Stimulated activated CD4-positive, alpha-beta T cell treated with anti-CD3 and anti-CD28 coated beads, Interleukin-2, amount 100 ng/mL, for 48 hours (primary cell): ENCODE measurements around the gene EMILIN2.

Experiments
- DNase-seq, 2 donors: peaks; one replicate each; pipeline ENCODE4 v3.0.0-alpha.2; 2020

EMILIN2 gene

DNA sequence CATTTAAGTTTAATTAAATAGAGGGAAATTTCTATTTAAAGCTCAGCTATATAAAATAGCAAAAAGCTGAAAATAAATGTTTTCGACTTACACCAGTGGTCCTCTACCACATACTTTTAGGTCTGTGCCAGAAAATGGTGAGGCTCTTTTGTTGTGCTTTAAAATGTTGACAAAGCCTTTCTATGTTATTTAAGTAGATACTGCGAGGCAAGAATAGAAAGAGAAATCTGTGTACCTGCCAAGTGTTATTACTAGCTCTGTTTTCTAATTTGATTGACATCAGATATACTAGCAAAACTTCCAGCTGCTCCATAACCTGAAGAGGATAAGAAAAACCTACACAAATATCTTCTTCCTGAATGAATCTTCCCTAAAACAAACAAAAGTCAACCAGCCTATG, 112.5 kb downstream of the EMILIN2 start:
- DNase-seq, result no peak

DNA sequence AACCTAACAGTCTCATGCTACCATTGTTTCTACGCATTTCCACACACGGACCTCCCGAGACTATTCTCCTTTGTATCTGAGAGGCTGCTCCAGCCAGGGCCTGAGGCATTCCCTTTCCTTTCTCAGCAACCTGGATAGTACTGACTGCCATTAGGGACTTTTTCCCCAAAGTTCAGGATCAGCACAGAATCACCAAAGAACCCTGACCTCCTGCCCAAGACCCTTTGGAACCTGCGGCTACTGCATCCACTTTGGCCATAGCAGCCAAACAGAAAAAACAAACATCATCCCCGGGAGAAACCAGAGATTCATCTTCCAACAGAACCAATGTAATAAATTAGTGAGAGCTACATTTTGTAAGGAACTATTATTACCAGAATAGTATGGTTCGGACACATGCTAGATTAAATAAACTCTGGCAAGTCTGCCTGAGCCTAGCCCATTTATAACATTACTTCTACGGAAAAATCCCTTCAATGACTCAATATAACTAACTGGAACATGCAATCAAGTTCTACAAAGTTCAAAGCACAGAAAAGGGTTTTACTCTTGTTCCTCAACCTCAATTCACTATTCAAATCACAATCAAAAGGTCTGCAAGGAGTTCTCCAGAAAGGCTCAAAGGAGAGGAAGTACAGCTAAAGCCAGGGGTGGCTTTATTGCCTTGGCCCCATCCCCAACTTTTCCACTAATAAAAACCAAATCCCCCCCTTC, 114.3 kb downstream of the EMILIN2 start:
- no peak for DNase-seq

DNA sequence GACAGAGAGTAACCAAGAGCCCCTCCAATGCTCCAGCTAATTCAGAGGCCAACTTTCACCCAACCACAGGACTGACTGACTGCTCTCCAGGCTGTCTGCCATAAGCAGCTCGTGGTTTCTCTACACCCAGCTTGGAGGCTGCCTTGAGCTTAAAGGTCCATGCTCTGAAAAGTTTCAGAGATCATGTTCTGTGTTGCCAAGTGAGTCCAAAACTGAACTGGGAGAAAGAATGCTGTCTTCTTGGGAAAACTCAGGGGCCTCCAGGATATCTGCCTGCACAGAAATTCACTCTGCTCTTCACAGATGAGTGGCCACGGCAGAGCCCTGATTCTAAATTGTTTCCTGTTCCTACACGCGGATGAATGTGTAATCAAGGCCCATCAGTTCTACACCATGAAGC, 115.0 kb downstream of the EMILIN2 start:
- no peak for DNase-seq

- DNase-seq, result no peak
Measured at GRCh38 chr18:2963048-2963447, 116.2 kb downstream of the EMILIN2 start.

GRCh38 chr18:2964361-2965010, 117.7 kb downstream of the EMILIN2 start:
- DNase-seq, result no peak
